ENCODE results near the gene MST1. TPM values are rescaled to one million over a fixed set of nuclear protein-coding genes. Genes with fewer than 3 reads are reported as not detected.
"Not testable (repeated sequence)": the region's sequence is repeated elsewhere in the genome, so short reads cannot be mapped to it uniquely, and the experiment has no call there.

Gene MST1
- total and polyA plus RNA-seq, 2 of the 8 experiments (the other 6 are each of a cell fraction or from before 2014, with no cell fraction given): 6.2 to 9.5 TPM

- H4K5ac ChIP-seq (ENCODE audit: insufficient read length, low read depth, low read length); H3K56ac ChIP-seq (replicated peaks; ENCODE audit: insufficient read length, low read depth, low read length); DNase-seq (ENCODE audit: low read depth in 1 of 2, low spot score in 2 of 2); H2AFZ ChIP-seq (ENCODE audit: low read length); H4K8ac ChIP-seq (ENCODE audit: extremely low read depth, insufficient read depth, low read length); H3K14ac ChIP-seq (ENCODE audit: insufficient read length); H4K91ac ChIP-seq (replicated peaks; ENCODE audit: insufficient read length, low read length); H3K27me3 ChIP-seq (replicated peaks in 1 of 4; ENCODE audit: control insufficient read depth in 3 of 4, extremely low read depth in 1 of 4, insufficient read depth in 3 of 4, low read length in 3 of 4); H4K20me1 ChIP-seq (replicated peaks in 1 of 2; ENCODE audit: control insufficient read depth in 1 of 2, insufficient read depth in 2 of 2, low read length in 2 of 2); H3K9me3 ChIP-seq (ENCODE audit: insufficient read depth in 2 of 2, low read depth in 1 of 2, low read length in 1 of 2); H2AK5ac ChIP-seq (ENCODE audit: low read depth, low read length); H3K23ac ChIP-seq (ENCODE audit: insufficient read length); H3K79me2 ChIP-seq (ENCODE audit: control insufficient read depth in 1 of 2, insufficient read depth in 2 of 2, low read length in 2 of 2); FAIRE-seq; H2BK20ac ChIP-seq (ENCODE audit: low read length); CTCF ChIA-PET (ENCODE audit: partially characterized antibody); H3K27ac ChIP-seq (ENCODE audit: low read depth, low read length); H3K4me1 ChIP-seq (replicated peaks in 1 of 4; ENCODE audit: control insufficient read depth in 3 of 4, insufficient read depth in 4 of 4, low read length in 3 of 4); H3K79me1 ChIP-seq (ENCODE audit: low read depth, low read length); H3K18ac ChIP-seq (ENCODE audit: extremely low read depth, low read length); H2BK120ac ChIP-seq (replicated peaks; ENCODE audit: low read depth, low read length); H3K9ac ChIP-seq (replicated peaks in 1 of 4; ENCODE audit: extremely low read depth in 1 of 4, low read depth in 3 of 4, low read length in 3 of 4); H3K4ac ChIP-seq (replicated peaks; ENCODE audit: insufficient read length, low read depth, low read length); H2BK5ac ChIP-seq (ENCODE audit: low read depth, low read length); H2BK15ac ChIP-seq (ENCODE audit: low read length); H2BK12ac ChIP-seq (ENCODE audit: low read depth, low read length): not testable (repeated sequence)
- 81% methylated on average over 7 of the region's 12 CpGs; no CpG with 5 or more reads in 1 of the 2 experiments for WGBS, 2 experiments (ENCODE audit: extremely low coverage in 1 of 2, insufficient coverage in 1 of 2, insufficient read length in 1 of 2, insufficient replicate concordance in 2 of 2, low coverage in 1 of 2, low lambda C conversion rate in 2 of 2, missing lambda C conversion rate in 1 of 2)
- POLR2A ChIA-PET (ENCODE audit: partially characterized antibody): interaction anchor here (2.6 kb wide), 1 partner anchor 31 kb away, joined by 12 read pairs; the partner anchor contains the start of gene AMIGO3
- peak overlapping the region; percentile 77 to 99 for H3K4me2 ChIP-seq (ENCODE audit: insufficient read depth in 1 of 2, low read depth in 2 of 2, low read length in 2 of 2)
- peaks cover 14 to 15% (median 15%) of the 10 kb centered on the region in 4 experiments for H3K36me3 ChIP-seq (ENCODE audit: control insufficient read depth in 2 of 4, insufficient read depth in 4 of 4, low read length in 3 of 4)
- peaks cover 14% of the 10 kb centered on the region for H3K23me2 ChIP-seq (ENCODE audit: low read depth, low read length)
- H3K4me3 ChIP-seq (ENCODE audit: extremely low read depth in 1 of 4, insufficient read depth in 2 of 4, low read depth in 3 of 4, low read length in 4 of 4): peak overlapping the region; percentile 49 to 74 (median 52); a peak in 7 of 8 replicates
Observed at GRCh38 chr3:49687424-49687795, 1.9 kb downstream of the MST1 start.
